K562 (cell line): ENCODE measurements around the gene DAZAP1. TPM values are rescaled to one million over a fixed set of nuclear protein-coding genes. Genes with fewer than 3 reads are reported as not detected.

ENCODE experiments used
- ATAC-seq: fragments of 200-7000 bp; cut with Tn5 transposase; 3 replicates; pipeline ENCODE4 v1.9.1; 2020; ENCODE audit warnings: moderate library complexity
- BruUV-seq: library from RNA; stranded (reverse); fragments of 400-500 nt; replicated peaks from 2 replicates; lab custom pipeline; 2021; lab: Mats Ljungman, UMichigan
- CTCF ChIA-PET: fragments of 300-600 bp; formaldehyde crosslinking; extraction: SDS; loops from one replicate; lab custom pipeline; 2021; ENCODE audit warnings: low intra/inter-chr PET ratio; lab: Yijun Ruan, JAX
- POLR2A ChIA-PET: fragments of 300-600, 350-650 bp; sonication (Branson Sonifier 250); formaldehyde crosslinking; extraction: SDS; loops from one replicate; lab custom pipeline; 2021; ENCODE audit warnings: antibody characterized with exemption, inconsistent platforms; lab: Yijun Ruan, JAX
- DNase-seq, 4 experiments: peaks; one replicate each; pipeline versions ENCODE4 v3.0.0 to v3.0.0-alpha.2; 2011 to 2018; ENCODE audit warnings: low spot score in 3 of 4, mixed read lengths in 3 of 4; ENCODE audit errors: extremely low read depth in 1 of 4
- FAIRE-seq: peaks from 2 replicates; lab custom pipeline; 2011; peaks lifted over from hg19 to GRCh38; lab: Jason Lieb, UNC
- H2AFZ ChIP-seq: 2 replicates; pipeline ENCODE4 v1.6.0; 2011; ENCODE audit warnings: low read depth, low read length, control low read depth, inconsistent platforms
- H3K27ac ChIP-seq: fragments of 200-600 bp; 3 replicates; pipeline ENCODE4 v1.8.0; 2011; ENCODE audit warnings: low read depth, mild to moderate bottlenecking, control low read depth, inconsistent platforms, low read length, moderate library complexity, mixed read lengths; ENCODE audit errors: extremely low read depth
- H3K27me3 ChIP-seq, 2 experiments: fragments of 300-600 bp in 1 of 2; 2 replicates in 1 of 2; 3 replicates in 1 of 2; pipeline versions ENCODE4 v1.6.0 to v1.8.0; 2011; ENCODE audit warnings: inconsistent platforms in 2 of 2, low read length in 2 of 2, mild to moderate bottlenecking in 1 of 2, mixed read lengths in 1 of 2, moderate library complexity in 1 of 2; ENCODE audit not compliant: control insufficient read depth in 2 of 2, insufficient read depth in 2 of 2
- H3K36me3 ChIP-seq: fragments of 300-600 bp; 3 replicates; pipeline ENCODE4 v1.8.0; 2011; ENCODE audit warnings: mild to moderate bottlenecking, low read length, inconsistent platforms; ENCODE audit not compliant: control insufficient read depth, insufficient read depth
- H3K4me1 ChIP-seq, 2 experiments: fragments of 200-600 bp in 1 of 2; replicated peaks in 1 of 2; 2 replicates in 1 of 2; 3 replicates in 1 of 2; pipeline versions ENCODE4 v1.5.1 to v1.8.0; 2011; ENCODE audit warnings: inconsistent platforms in 2 of 2, low read length in 2 of 2, mild to moderate bottlenecking in 1 of 2, mixed read lengths in 1 of 2, moderate library complexity in 1 of 2; ENCODE audit not compliant: control insufficient read depth in 2 of 2, insufficient read depth in 2 of 2
- H3K4me2 ChIP-seq: 2 replicates; pipeline ENCODE4 v1.6.1; 2011; ENCODE audit warnings: low read length, control low read depth, inconsistent platforms, mixed read lengths; ENCODE audit not compliant: insufficient read depth
- H3K4me3 ChIP-seq: fragments of 200-600 bp; sonication (generic), shearing (Covaris generic); 2 replicates; pipeline ENCODE4 v1.5.1; 2016; ENCODE audit warnings: control low read depth, inconsistent platforms
- H3K79me2 ChIP-seq: fragments of 200-600 bp; 3 replicates; pipeline ENCODE4 v1.8.0; 2011; ENCODE audit warnings: low read length, inconsistent platforms; ENCODE audit not compliant: control insufficient read depth, insufficient read depth
- H3K9ac ChIP-seq, 2 experiments: 2 replicates each; pipeline versions ENCODE4 v1.6.0 to v1.6.1; 2011; ENCODE audit warnings: low read depth in 2 of 2, low read length in 2 of 2, control low read depth in 1 of 2, inconsistent platforms in 1 of 2, mild to moderate bottlenecking in 1 of 2, mixed read lengths in 1 of 2; ENCODE audit not compliant: insufficient read depth in 1 of 2
- H3K9me1 ChIP-seq: one replicate; pipeline ENCODE4 v1.6.0; 2011; ENCODE audit warnings: inconsistent platforms, mild to moderate bottlenecking, low read length, moderate library complexity; ENCODE audit not compliant: control insufficient read depth, insufficient read depth
- H3K9me3 ChIP-seq: replicated peaks from 2 replicates; pipeline ENCODE4 v1.5.1; 2011; ENCODE audit warnings: low read depth, low read length, inconsistent platforms; ENCODE audit not compliant: control insufficient read depth, insufficient read depth
- H4K20me1 ChIP-seq: replicated peaks from 2 replicates; pipeline ENCODE4 v1.6.1; 2011; ENCODE audit warnings: low read length, inconsistent platforms, mixed read lengths; ENCODE audit not compliant: control insufficient read depth, insufficient read depth
- FOSL1 ChIP-seq: fragments of 200-800 bp; sonication (Bioruptor generic); conservative IDR thresholded peaks from 2 replicates; pipeline ENCODE4 v1.6.1; 2016; ENCODE audit warnings: missing genetic modification characterization, missing compliant biosample characterization
- MTF1 ChIP-seq: fragments of 250-450 bp; sonication (Bioruptor Pico); IDR thresholded peaks from 2 replicates; pipeline ENCODE4 v1.9.0; 2021; ENCODE audit warnings: moderate library complexity, mild to moderate bottlenecking, inconsistent platforms, borderline replicate concordance
- TFAP4 ChIP-seq: sonication (generic); formaldehyde crosslinking; IDR thresholded peaks from 2 replicates; pipeline ENCODE4 v1.8.0; 2022; ENCODE audit warnings: missing genetic modification reagents, mild to moderate bottlenecking, moderate library complexity, borderline replicate concordance
- U2AF1 ChIP-seq: fragments of 200-400 bp; formaldehyde crosslinking; optimal IDR thresholded peaks from 2 replicates; pipeline ENCODE3; 2017; ENCODE audit warnings: mild to moderate bottlenecking, low read depth, low read length, moderate library complexity
- ZFX ChIP-seq: sonication (generic); formaldehyde crosslinking; IDR thresholded peaks from 2 replicates; pipeline ENCODE4 v1.8.0; 2022; ENCODE audit warnings: mild to moderate bottlenecking, missing genetic modification reagents, moderate library complexity
- WGBS: fragments of 100-300 bp; shearing (Covaris generic); methylation state at CpG from one replicate; pipeline ENCODE4 v1.1.6; 2016; ENCODE audit warnings: low coverage, mixed read lengths; ENCODE audit not compliant: insufficient coverage; ENCODE audit errors: missing lambda C conversion rate; 5-methylcytosine and 5-hydroxymethylcytosine counted together
- in situ Hi-C: fragments of 300-500 bp; cut with MboI; formaldehyde crosslinking; loops from 4 replicates; pipeline ENCODE4 v1.15.0; 2018; ENCODE audit warnings: inconsistent platforms, mixed read lengths
- intact Hi-C: fragments of 100-400 bp; cut with micrococcal nuclease; formaldehyde crosslinking; loops from 2 replicates; pipeline ENCODE4 v1.14.2; 2022
- polyA plus RNA-seq, 8 experiments: library from polyadenylated mRNA; depleted of rRNA in 4 of 8; stranded (reverse) in 5 of 8; unstranded in 3 of 8; fragments of >200 nt; fragmentation: Nextera tagmentation in 2 of 8; fragmentation: Illumina TruSeq in 1 of 8; extraction: Ambion mirVana in 2 of 8; extraction: Trizol in 1 of 8; gene quantifications; 2 replicates each; pipeline versions ENCODE4 v1.2.1 to v1.2.3, GENCODE V29; 2011 to 2014; ENCODE audit warnings: inconsistent platforms in 1 of 8, missing spikeins in 1 of 8
- total RNA-seq, 7 experiments: library from RNA; depleted of rRNA in 6 of 7; stranded (reverse); fragments of >200 nt in 6 of 7; fragmentation: Illumina TruSeq in 2 of 7; extraction: Trizol in 2 of 7; gene quantifications; 2 replicates each; pipeline versions ENCODE4 v1.2.1 to v1.2.3, GENCODE V29; 2011 to 2021; ENCODE audit warnings: low replicate concordance in 1 of 7
- TF ChIP-seq, protein P1 (sequence below): fragments of 250-450 bp; sonication (Bioruptor Pico); IDR thresholded peaks from 2 replicates; pipeline ENCODE4 v1.8.0; 2022; ENCODE audit warnings: inconsistent platforms, mild to moderate bottlenecking, moderate library complexity, borderline replicate concordance
- TF ChIP-seq, protein P2 (sequence below): sonication (generic); formaldehyde crosslinking; IDR thresholded peaks from 2 replicates; pipeline ENCODE4 v1.8.1; 2023; ENCODE audit warnings: mild to moderate bottlenecking, missing genetic modification reagents

The DAZAP1 gene
- total and polyA plus RNA-seq, 9 of the 15 experiments (the other 6 are each of a cell fraction or from before 2014, with no cell fraction given) = 10.8 to 289 (median 142) TPM

GRCh38 chr19:1422360-1422759 is 15.0 kb downstream of the DAZAP1 start:
- no peak overlapping the region for H3K4me3 ChIP-seq
- H4K20me1 ChIP-seq = peaks cover 30% of the 10 kb centered on the region; the same call in 1 of the 2 replicates
- ChIA-PET CTCF (no interaction called here), POLR2A (interaction anchor here (0.7 to 2.4 kb wide), 4 partner anchors 9 to 113 kb away, joined by 3 to 6 read pairs (median 4); no protein-coding TSS in a partner anchor)
- H3K79me2 ChIP-seq = peaks cover 76% of the 10 kb centered on the region
- intact Hi-C loops = no loop called here
- H3K9me1 ChIP-seq = peaks cover 6% of the 10 kb centered on the region
- in situ Hi-C loops = no loop called here
- peak; percentile 18; the same call in 1 of the 2 replicates for TF ChIP-seq TFAP4 (CRISPR knock-in tag)
- no peak for TF ChIP-seq FOSL1 (tag)
- WGBS = 84% methylated on average over 15 of the region's 16 CpGs
- DNase-seq = no peak
- no peaks in the 10 kb centered on the region for H3K9me3 ChIP-seq
- H3K9ac ChIP-seq = peak overlapping the region in 1 of 2 experiments; percentile 22; a peak in 1 of 4 replicates
- no peak overlapping the region for H2AFZ ChIP-seq
- no peak for FAIRE-seq
- no peak for ATAC-seq
- peaks cover 98% of the 10 kb centered on the region for H3K36me3 ChIP-seq
- BruUV-seq = no TSS peak
- H3K4me1 ChIP-seq = peaks cover 0 to 48% of the 10 kb centered on the region in 2 experiments; a peak in 2 of 5 replicates
- H3K4me2 ChIP-seq = no peak overlapping the region
- H3K27ac ChIP-seq = no peak overlapping the region
- H3K27me3 ChIP-seq = no peaks in the 10 kb centered on the region

GRCh38 chr19:1422943-1423342 is 15.6 kb downstream of the DAZAP1 start:
- intact Hi-C loops (no loop called here), in situ Hi-C loops (no loop called here)
- WGBS = 92% methylated on average over 19 of the region's 24 CpGs
- CTCF ChIA-PET = no interaction called here
- H3K27me3 ChIP-seq = no peaks in the 10 kb centered on the region
- no peak for ATAC-seq
- TF ChIP-seq, protein P1, sequence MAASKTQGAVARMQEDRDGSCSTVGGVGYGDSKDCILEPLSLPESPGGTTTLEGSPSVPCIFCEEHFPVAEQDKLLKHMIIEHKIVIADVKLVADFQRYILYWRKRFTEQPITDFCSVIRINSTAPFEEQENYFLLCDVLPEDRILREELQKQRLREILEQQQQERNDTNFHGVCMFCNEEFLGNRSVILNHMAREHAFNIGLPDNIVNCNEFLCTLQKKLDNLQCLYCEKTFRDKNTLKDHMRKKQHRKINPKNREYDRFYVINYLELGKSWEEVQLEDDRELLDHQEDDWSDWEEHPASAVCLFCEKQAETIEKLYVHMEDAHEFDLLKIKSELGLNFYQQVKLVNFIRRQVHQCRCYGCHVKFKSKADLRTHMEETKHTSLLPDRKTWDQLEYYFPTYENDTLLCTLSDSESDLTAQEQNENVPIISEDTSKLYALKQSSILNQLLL (CRISPR knock-in tag) = peak; percentile 72; the same call in 1 of the 2 replicates
- TF ChIP-seq, protein P2, sequence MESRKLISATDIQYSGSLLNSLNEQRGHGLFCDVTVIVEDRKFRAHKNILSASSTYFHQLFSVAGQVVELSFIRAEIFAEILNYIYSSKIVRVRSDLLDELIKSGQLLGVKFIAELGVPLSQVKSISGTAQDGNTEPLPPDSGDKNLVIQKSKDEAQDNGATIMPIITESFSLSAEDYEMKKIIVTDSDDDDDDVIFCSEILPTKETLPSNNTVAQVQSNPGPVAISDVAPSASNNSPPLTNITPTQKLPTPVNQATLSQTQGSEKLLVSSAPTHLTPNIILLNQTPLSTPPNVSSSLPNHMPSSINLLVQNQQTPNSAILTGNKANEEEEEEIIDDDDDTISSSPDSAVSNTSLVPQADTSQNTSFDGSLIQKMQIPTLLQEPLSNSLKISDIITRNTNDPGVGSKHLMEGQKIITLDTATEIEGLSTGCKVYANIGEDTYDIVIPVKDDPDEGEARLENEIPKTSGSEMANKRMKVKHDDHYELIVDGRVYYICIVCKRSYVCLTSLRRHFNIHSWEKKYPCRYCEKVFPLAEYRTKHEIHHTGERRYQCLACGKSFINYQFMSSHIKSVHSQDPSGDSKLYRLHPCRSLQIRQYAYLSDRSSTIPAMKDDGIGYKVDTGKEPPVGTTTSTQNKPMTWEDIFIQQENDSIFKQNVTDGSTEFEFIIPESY (CRISPR knock-in tag) = no peak
- TF ChIP-seq ZFX = 0 out of 2 replicates have a peak, but pooled peaks have one; percentile 19
- TF ChIP-seq MTF1 (CRISPR knock-in tag) = peak; percentile 33; the same call in 1 of the 2 replicates
- no peak for TF ChIP-seq U2AF1
- peaks cover 0 to 46% of the 10 kb centered on the region in 2 experiments; a peak in 2 of 5 replicates for H3K4me1 ChIP-seq
- BruUV-seq = no TSS peak
- FAIRE-seq = no peak
- no peak overlapping the region for H3K27ac ChIP-seq
- H3K4me2 ChIP-seq = no peak overlapping the region
- no peak overlapping the region for H3K9ac ChIP-seq
- peaks cover 4% of the 10 kb centered on the region for H3K9me1 ChIP-seq
- H4K20me1 ChIP-seq = peaks cover 24% of the 10 kb centered on the region; the same call in 1 of the 2 replicates
- DNase-seq = no peak
- peaks cover 75% of the 10 kb centered on the region for H3K79me2 ChIP-seq
- no peak overlapping the region for H3K4me3 ChIP-seq
- peaks cover 98% of the 10 kb centered on the region for H3K36me3 ChIP-seq
- H3K9me3 ChIP-seq = no peaks in the 10 kb centered on the region
- POLR2A ChIA-PET = interaction anchor here (1.4 to 2.4 kb wide), 2 partner anchors 9 to 10 kb away, joined by 5 to 6 read pairs; no protein-coding TSS in a partner anchor
- H2AFZ ChIP-seq = no peak overlapping the region
